GM21737 (cell line): Measurements from ENCODE around the gene IL10RA.
A peak's percentile ranks its signal among the peaks of the same experiment; 100 is the strongest.

Source experiments
- ATAC-seq: cut with Tn5 transposase; IDR thresholded peaks from one replicate; pipeline ENCODE4 v1.9.1; 2021; ENCODE audit warnings: mild to moderate bottlenecking, moderate library complexity; ENCODE audit not compliant: unreplicated experiment

The IL10RA gene

DNA sequence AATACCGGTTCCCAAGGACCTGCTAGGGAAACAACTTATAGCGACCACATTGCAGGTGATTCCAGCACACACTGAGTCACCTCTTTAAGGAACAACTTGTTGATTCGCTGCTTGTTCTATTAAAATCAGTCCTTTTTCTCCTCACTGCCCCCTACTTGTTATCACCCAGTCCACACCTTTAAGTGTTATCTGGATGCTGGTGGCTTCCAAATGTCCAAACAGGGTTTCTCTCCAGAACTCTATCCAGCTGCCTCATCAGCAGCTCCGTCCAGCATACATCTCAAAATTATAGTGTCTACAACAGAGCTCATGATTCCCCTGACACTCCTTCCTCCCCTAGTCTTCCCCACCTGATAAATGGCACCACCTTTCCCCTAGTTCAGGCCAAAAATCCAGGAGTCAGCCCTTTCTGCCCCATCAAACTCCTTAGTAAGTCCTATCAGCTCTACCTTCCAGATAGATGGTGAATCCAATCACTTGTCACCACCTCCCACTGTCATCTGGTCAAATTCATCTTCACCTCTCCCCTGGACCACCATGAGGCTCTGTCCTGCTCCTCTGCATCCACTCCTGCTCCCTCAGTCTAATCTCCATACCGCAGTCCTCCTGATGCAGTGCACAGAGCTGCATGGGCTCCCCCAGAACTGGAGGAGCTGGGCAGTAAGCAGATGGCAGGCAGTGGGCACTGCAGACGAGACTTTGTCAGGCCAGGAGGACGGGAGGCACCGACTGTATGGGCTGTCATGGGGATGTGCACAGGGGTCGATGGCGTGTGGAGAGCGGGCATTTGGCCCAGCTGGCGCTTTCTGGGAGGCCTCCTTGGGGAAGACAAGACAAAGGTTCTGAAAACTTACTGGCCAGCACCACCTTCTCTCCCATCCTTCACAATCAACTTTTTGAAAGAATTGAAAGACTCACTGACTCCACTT, 19.3 kb downstream of the IL10RA start:
- no peak for ATAC-seq

DNA sequence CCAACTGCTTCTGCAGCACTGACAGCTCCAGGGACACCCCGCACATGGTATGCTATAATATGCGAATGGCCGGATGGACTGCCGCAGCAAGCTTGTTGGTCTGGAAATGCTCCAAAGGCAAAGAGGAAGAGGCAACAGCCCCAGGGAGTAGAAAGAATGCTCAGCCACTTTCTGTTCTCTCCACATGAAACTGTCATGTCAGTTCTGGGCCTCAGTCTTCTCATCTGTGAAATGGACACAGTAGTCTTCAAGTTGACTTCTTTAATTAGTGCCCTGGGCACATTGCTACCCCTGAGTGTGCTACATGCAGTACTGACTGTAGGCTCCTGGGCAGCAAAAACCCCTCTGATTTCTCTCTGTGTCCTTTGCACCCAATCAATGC, 19.9 kb downstream of the IL10RA start:
- ATAC-seq, result no peak

DNA sequence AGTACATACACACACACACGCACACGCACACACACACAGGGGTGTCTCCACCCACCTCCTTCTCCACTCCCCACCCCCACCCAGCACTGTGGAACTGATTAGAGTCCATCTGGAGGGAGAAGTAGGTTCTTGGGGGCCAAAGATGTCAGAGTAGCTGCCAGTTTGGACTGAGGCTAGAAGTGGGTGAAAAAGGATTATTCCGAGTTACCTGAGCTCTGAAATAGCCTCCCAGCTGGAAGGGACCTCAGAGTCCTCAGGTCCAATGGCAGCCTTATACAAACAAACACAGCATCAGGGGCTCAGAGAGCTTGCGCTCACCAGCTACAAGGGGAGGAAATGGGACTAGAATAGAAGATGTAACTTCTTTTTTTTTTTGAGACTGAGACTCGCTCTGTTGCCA, 20.8 kb downstream of the IL10RA start:
- no peak for ATAC-seq

DNA sequence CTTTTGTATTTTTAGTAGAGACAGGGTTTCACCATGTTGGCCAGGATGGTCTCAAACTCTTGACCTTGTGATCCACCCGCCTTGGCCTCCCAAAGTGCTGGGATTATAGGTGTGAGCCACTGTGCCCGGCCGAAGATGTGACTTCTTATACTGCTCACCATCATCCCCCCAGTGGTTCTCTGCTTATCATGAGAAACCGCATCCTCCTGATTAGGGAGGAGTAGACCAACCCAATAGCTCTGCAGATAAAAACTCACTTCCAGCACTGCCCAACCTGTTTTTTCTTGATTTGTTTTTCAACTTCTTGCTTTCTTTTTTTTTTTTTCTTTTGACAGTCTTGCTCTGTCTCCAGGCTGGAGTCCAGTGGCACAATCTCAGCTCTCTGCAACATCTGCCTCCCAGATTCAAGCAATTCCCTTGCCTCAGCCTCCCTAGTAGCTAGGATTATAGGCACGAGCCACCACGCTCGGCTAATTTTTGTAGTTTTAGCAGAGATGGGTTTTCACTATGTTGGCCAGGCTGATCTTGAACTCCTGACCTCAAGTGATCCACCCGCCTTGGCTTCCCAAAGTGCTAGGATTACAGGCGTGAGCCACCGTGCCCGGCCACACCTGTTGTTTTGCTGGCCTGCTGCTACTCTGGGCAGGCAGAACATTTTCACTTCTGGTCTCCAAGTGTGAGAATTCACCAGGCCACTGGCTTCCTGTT, 21.5 kb downstream of the IL10RA start:
- ATAC-seq, result peak; percentile 41

DNA sequence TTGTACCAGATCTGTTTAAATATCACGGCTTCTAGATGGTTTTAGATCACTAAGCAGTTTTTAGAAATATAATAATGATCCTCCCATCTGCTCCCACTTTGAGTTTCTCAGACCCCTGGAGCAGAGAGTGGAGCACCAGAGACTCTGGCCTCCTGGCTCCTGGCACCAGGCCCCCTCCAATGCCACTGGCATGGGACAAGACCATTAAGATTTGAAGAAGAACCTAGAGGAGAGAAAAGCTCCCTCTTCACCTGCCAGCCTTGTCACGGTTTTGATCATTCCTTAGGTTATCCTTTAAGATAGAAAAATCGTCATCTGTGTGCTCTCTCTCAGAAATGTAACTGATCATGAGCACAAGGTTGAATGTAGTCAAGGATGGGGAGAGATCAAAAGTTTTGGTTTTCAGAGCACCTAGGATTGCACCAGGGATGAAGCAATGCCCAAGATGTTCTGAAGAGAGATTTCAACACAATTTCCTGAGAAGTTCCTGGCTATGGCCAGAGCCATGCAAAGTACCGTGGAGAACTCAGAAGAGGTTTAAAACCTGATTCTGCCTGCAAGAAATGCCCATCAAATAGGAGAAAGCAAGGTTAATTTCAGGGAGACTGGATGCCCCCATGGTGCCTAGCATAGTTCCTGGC, 22.2 kb downstream of the IL10RA start:
- no peak for ATAC-seq

DNA sequence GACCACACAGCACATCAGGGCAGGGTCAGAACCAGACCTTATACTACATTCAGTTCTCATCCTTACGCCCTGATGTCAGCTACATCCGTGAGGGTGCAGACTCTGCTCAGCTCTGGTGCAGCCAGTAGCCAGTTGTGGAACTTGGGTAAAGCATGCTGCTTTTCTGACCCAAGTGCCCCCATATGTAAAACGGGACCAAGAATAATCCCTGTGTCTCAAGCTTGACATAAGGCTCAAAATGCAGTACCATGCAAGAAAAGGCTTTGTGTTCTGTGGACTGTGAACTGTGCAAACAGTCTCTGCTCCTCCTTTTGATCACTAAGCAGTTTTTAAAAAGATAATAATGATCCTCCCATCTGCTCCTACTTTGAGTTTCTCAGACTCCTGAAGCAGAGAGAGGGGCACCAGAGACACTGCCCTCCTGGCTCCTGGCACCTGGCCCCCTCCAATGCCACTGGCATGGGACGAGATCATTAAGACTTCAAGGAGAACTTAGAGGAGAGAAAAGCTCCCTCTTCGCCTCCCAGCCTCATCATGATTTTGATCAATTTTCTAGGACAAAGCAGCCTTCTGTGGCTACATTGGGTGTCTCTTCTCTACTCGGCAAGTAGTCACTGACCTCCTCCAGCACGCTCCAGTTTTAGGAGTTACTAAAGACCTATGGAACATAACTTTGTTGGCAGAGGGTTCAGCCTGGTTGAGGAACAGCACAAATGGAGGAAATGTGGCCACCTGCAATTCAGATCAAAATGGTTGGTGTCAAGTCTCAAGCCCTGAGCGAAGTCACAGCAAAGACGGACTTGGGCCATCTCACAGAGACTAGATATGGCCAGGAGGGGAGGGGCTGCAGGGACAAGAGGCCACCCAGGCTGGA, 23.9 kb downstream of the IL10RA start:
- no peak for ATAC-seq

DNA sequence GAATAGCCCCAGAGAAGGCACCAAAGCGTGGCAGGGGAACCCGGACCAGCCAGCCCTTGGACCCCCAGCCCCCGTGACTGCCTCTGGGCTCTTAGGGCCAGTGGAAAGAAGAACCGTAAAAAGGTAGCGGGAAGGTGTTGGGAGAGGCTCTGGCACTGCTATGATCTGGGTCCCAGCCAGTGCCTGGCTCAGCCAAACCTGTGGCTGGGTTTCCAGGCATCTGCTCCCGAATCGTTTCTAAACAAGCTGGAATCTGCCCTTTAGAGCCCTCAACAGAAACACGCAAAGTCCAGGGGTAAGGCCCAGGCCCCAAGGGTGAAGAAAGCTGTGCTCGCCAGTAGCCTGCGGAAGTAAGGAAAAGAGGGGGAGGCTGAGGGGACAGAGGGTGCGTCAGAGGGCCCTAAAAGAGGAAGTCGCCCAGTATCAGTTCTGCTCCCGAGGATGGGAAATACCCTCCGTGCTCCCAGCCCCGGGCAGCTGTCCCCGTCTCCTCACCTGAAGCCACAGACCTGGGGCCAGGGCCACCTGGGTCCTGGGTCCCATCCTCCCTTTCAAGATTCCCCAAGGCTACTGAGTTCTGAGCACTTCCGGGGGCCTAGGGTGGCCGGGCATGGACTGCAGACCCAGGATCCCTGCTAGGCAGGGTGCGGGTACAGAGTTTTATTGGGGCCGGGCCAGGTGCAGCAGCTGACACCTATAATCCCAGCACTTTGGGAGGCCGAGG, 24.7 kb downstream of the IL10RA start:
- peak; percentile 70 for ATAC-seq

DNA sequence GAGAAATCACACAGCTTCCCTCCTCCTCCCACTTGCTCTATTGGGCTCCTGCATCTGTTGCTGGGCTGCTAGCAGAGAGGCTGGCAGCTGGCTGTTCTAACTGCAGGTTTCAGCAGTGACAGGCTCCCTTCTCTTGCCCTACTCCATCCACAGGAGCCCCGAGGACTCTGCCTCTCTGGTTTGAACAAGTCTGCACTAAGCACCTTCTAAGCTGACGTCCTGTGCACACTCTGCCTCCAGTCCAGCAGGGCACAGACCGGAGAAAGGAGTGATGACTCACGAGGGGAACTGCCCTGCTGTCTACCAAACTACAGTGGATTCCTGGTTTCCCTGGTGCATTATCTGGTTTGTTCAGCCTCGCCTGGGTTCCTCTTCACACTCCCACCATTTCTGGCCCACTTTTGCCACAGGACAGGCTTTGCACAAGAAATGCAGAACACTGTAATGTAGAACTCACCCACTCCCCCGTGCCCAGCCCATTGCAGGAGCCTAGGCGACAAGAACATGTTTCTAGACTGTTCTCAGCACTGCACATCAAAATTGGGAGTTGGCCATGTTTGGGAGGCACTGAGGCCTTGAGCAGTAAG, 26.0 kb downstream of the IL10RA start:
- ATAC-seq, result peak; percentile 31

DNA sequence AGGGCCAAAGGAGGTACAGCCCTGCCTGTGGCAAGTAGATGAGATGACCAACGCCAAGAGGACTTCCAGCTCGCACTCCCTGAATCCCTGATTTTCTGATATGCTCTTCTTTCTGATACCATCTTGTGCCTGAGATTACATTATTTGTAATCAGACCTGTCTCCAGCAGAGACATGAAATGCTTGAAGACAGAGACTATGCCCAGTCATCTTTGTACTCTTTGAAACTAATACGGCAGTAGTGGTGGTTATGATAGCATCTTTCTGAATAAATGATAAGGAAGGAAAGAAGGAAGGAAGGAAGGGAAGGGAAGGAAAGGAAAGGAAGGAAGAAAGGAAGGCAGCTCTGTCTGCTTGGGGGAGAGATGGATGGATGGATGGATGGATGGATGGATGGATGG, 27.8 kb downstream of the IL10RA start:
- ATAC-seq, result no peak

DNA sequence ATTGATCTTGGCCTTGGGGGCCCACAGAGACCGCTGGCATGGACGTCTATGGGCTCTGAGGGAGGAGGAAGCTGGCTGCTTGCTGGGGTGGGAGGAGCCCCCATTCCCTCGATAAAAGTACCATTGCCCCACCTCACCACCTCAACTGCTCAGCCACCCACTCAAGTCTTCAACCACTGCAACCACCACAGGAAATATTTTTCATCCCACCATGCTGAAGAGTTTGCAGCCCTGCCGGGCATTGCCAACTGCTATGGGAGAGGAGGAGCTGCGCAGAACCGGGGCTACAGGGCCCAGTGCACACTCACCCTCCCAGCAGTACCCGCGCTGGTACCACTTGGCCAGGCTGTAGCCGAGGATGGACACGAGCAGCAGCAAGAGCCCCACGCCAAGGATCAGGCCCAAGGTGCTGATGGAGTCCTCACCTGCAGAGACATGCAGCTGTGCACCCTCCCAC, 29.2 kb downstream of the IL10RA start:
- ATAC-seq, result no peak

DNA sequence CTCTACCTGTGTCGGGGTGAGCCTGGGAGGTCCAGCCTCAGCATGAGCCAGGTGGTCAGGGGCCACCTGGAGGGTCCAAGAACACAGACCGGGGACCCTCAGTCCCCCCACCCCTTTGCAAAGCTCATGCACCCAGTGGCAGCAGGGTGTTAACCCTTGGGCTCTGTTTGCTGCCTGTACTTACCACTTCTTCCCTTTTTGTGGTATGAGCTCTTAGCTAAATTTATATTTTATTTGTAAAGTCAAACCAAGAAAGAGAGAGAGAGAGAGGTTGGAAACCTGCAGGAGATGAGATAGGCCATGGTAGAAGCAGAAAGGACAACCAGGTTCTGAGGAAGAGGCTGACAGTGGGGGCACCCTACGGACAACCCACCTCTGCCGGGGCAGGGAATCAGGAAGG, 29.9 kb downstream of the IL10RA start:
- no peak for ATAC-seq

DNA sequence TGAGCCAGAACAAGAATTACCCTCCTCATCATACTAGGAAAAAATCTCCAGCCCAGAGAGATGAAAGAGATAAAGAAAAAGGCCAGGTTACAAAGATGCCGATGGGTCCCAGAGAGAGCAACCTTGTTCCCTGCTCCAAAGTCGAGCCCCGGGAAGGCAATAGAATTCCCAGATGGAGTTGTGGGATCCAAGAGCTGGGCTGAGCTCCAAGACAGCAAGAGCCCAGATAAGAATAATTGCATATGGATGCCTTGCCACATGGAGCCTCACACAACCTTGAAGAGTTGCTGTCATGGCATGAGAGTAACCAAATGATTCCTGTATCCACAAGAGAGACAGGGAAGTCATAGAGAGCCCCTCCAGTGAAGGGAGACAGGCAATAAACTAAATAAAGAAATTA, 30.9 kb downstream of the IL10RA start:
- ATAC-seq, result no peak

DNA sequence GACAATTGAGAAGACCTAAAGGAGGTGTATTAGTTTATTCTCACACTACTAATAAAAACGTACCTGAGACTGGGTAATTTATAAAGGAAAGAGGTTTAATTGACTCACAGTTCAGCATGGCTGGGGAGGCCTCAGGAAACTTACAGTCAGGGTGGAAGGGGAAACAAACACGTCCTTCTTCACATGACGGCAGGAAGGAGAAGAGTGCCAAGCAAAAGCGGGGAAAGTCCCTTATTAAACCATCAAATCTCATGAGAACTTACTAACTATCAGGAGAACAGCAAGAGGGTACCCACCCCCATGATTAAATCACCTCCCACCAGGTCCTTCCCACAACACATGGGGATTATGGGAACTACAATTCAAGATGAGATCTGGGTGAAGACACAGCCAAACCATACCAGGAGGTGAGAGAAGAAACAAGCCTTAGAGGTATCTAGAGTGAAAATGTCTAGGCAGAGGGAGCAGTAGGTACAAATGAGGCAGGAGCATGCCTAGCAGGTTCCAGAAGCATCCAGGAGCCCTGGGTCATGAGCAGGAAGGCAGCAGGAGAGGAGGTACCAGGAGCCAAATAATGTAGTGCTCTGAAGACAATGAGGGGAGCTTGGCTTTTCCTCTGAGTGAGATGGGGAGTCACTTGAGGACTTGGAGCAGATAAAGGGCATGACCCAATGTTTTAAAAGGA, 31.6 kb downstream of the IL10RA start:
- ATAC-seq, result no peak

DNA sequence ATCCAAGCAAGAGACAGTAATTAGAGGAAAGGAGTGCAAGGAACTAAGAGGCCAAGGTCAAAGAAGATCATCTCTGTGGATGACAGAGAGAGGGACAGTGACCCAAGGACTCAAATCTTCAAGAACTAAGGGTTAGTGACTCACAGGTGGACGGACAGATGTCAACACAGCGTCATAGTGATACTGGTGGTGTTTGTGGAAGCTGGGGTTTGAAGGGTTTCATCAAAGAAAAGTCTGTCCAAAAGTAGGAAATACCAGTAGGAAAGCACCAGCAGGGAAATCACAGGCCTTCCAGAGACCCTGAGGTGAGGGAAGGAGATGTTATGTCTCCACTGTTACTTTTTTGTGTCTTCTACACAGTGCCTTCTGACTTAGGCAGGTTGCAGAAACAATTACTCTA, 32.2 kb downstream of the IL10RA start:
- no peak for ATAC-seq

DNA sequence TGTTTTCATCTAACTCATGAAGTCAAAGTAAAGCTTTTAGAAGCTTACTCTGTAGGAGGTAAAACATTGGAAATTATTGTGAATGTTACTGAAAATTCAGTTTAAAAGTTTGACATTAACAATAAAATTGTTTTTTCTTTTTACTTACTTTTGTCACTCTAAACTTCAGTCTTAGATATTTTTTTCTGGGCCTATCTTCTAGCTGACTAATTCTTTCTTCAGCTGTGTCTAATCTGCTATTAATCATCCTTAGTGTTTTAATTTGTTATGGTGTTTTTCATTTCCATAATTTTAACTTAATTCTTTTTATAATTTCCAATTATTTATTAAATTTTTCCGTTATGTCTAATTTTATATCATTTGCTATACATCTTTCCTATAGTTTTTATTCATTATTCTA, 35.0 kb downstream of the IL10RA start:
- no peak for ATAC-seq

DNA sequence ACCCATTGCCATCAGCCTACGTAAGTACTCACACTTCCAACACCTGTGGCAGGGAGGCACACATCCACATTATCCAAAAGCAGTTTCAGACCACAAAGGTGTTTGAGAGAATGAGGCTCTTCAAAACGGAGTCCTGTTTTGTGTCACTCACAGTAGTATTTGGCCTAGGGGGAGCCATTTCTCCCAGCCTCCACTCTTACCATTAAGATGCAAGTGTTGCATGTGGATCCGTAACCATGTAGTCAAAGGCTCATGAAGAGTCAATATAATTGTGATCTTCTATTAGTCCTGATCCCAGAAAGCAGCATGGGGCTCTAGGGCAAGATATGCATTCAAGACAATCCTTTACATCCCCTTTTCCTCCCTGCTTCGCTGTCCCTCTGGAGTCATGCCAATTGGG, 41.5 kb downstream of the IL10RA start:
- no peak for ATAC-seq

DNA sequence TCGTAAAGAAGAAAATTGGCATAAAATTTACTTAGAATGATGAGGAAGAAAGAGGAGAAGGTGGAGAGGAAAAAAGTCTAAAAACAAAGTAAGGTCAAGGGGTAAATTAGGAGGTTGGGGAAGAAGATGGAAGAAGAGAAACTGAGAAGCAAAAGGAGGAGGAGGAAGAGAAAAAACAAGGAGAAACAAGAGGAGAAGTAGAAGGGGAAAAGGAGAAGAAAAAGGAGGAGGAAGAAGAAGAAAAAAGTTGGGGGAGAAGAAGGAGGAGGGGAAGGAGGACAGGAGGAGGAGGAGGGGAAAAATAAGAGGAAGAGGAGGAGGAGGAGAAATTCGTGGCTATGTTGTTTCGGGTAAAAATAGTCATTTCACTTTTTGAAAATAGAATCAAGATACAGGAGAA, 42.4 kb downstream of the IL10RA start:
- ATAC-seq, result no peak

DNA sequence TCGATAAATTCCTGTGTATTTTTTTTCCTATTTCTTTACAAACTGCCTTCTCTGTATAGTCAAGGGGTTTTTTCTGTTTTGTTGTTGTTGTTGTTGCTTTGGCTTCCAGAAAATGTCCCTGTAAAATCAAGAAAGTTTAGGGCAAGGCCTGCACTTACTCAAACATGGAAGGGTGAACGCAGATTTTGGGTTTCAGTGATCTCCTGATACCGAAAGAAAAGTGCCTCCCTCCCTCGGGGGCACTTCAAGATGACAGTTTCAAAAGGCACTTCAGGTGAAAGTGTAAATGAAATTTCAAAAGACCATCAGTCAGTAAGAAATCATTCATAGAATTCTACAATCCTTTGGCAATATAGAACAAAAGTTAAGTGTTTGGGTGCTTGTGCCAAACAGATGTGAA, 47.2 kb downstream of the IL10RA start:
- ATAC-seq, result no peak

DNA sequence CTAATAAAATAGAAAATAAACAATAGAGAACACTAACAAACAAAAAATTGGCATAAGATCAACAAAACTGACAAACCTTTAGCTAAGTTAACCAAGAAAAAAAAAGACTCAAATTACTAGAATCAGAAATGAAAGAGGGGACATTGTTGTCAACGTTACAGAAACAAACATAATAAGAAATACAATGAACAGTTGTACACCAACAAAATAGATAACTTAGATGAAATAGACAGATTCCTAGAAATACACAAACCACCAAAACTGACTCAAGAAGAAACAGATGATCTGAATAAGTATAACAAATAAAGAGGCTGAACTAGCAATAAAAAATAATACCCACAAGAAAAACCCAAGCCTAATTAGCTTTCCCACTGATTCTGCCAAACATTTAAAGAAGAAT, 55.9 kb downstream of the IL10RA start:
- no peak for ATAC-seq
